ENCODE measurements around the gene NR4A1. TPM values are rescaled to one million over a fixed set of nuclear protein-coding genes. Genes with fewer than 3 reads are reported as not detected.

Gene NR4A1
- total RNA-seq, 1 experiment from 2014 or later, result 5.6 TPM

GRCh38 chr12:52058631-52059361 is 7.6 kb downstream of the NR4A1 start:
- no peak for DNase-seq (ENCODE audit: low read depth)

DNA sequence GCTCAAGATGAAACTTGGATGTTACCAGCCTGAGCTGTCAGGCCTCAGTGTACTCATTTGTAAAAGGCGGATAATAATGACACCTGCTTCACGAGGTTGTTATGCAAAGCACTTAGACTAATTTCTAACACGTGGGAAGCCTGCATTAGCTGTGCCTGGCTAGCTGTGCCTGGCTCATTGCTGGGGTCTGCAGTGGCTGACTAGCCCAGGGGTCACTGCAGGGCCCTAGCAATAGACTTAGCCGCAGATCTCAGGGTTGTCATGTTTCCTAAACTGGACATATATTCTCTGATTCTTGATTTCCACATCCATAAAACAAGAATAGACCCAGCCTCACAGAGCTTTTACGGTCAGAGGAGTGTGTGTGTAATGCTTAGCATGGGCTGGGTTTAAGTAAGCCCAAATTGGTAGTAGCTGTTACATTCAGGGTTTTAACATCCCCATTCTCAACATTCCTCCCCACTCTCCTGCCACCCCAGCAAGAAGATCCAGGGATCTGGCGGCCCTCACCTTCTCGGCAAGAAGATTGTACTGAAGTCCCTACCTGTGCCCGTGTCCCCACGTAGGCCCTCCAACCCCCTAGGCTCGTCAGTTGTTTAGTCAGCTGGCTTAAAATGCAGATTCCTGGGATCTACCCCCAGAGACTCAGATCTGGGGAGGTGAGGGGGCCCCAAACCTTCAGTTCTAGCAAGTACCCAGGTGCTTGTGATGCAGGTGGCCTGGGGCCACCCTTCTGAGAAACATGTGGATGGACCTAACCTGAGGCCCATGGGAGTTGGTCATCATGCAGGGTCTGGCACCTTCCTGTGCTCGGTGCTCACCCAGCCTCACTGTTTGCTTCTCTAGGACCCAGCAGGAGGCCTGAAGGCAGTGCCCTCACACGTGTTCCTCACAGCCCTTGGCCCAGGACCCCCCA is 8.6 kb downstream of the NR4A1 start:
- no peak for DNase-seq (ENCODE audit: low read depth)

- no peak for DNase-seq (ENCODE audit: low read depth)
These were observed 9.4 kb downstream of the NR4A1 start for GRCh38 chr12:52060498-52061177.

GRCh38 chr12:52061470-52062166 is 10.4 kb downstream of the NR4A1 start:
- DNase-seq (ENCODE audit: low read depth), result no peak

- DNase-seq (ENCODE audit: low read depth), result no peak
These were observed 11.2 kb downstream of the NR4A1 start for GRCh38 chr12:52062167-52063081.

GRCh38 chr12:52063082-52063924 is 12.1 kb downstream of the NR4A1 start:
- DNase-seq (ENCODE audit: low read depth), result no peak

- DNase-seq (ENCODE audit: low read depth), result peak; percentile 65
These were observed 12.9 kb downstream of the NR4A1 start for GRCh38 chr12:52063981-52064649.

- DNase-seq (ENCODE audit: low read depth), result no peak
These were observed 15.3 kb downstream of the NR4A1 start for GRCh38 chr12:52066346-52067080.

GRCh38 chr12:52067081-52067374 is 15.8 kb downstream of the NR4A1 start:
- DNase-seq (ENCODE audit: low read depth), result no peak

GRCh38 chr12:52069327-52070184 is 18.3 kb downstream of the NR4A1 start, which contains the start of gene ATG101:
Gene ATG101 (plus strand): TSS chr12:52069978. CDS start chr12:52073651, 3,673 bp downstream.
- DNase-seq (ENCODE audit: low read depth), result peak; percentile 93

DNA sequence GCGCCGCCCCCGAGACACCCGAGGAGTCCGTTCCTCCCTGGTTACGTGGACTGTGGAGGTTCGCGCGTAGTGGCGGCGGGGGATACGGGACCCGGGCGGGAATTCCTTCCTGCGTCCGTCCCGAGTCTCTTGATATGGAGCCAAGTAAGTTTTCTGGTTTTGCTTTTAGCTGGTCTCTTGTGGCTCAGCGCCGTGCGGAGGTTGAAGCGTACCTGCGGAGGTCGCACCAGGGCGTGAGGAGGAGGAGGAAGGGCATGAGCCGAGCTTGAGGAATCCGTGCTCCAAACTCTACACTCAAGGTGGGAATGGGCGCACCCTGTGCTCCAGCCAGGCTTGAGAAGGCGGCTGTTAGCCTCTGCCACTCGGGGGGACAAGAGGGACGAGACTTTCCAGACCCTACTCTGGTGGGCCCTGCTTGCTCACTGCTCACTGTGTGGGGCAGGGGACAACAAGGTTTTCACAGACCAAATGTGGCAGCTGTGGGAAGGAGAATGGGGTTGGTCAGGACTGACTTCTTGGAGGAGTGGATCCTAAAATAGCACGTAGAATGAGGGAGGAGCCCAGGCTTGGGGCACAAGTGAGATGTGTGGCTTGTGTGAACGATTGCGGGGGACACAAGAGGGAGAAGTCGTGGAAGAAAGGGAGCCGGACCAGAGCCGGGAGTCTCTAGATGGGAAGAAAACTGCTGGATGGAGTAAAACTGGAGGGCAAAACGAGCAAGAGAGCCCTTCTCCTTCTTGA is 19.1 kb downstream of the NR4A1 start:
- peak; percentile 26 for DNase-seq (ENCODE audit: low read depth)

- DNase-seq (ENCODE audit: low read depth), result peak; percentile 93
These were observed 22.5 kb downstream of the NR4A1 start for GRCh38 chr12:52073531-52074381.

GRCh38 chr12:52074971-52075724 is 23.9 kb downstream of the NR4A1 start:
- DNase-seq (ENCODE audit: low read depth), result no peak

GRCh38 chr12:52076811-52077210 is 25.6 kb downstream of the NR4A1 start:
- no peak for DNase-seq (ENCODE audit: low read depth)

GRCh38 chr12:52078276-52078675 is 27.0 kb downstream of the NR4A1 start:
- no peak for DNase-seq (ENCODE audit: low read depth)

Data from RPMI7951 (cell line).